SU-DHL-6 (cell line): Measurements from ENCODE around the gene FETUB.

ENCODE experiments used
- EZH2phosphoT487 ChIP-seq: fragments of 200-600 bp; sonication (generic), shearing (Covaris generic); conservative IDR thresholded peaks from 2 replicates; pipeline ENCODE4 v1.6.1; 2018; ENCODE audit warnings: mild to moderate bottlenecking, antibody characterized with exemption, low read length, moderate library complexity, mixed read lengths
- TF ChIP-seq, protein P1 (sequence below): fragments of 200-600 bp; sonication (generic); IDR thresholded peaks from one replicate; pipeline ENCODE4 v1.5.1; 2017; ENCODE audit warnings: antibody characterized with exemption, mild to moderate bottlenecking, low read length, moderate library complexity; ENCODE audit not compliant: insufficient read depth, poor library complexity, severe bottlenecking

DNA sequence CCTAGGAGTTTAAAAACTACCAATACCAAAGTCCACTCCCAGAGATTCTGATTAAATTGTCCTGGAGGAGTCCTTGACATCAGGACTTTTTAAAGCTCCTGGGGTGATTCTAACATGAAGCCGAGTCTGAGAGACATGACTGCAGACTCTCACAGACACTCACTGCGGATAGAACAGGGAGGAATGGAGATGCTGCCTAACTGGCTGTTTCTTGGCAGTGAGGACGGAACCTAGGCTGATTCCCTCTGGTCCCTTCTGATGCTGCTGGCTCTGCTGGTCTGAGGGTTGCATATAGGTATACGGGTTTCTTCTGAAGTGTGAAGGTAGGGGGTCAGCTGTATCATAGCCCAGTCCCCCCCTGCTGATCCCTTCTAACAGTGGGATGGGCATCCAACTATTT lies 24.3 kb downstream of the FETUB start:
- TF ChIP-seq, protein P1, sequence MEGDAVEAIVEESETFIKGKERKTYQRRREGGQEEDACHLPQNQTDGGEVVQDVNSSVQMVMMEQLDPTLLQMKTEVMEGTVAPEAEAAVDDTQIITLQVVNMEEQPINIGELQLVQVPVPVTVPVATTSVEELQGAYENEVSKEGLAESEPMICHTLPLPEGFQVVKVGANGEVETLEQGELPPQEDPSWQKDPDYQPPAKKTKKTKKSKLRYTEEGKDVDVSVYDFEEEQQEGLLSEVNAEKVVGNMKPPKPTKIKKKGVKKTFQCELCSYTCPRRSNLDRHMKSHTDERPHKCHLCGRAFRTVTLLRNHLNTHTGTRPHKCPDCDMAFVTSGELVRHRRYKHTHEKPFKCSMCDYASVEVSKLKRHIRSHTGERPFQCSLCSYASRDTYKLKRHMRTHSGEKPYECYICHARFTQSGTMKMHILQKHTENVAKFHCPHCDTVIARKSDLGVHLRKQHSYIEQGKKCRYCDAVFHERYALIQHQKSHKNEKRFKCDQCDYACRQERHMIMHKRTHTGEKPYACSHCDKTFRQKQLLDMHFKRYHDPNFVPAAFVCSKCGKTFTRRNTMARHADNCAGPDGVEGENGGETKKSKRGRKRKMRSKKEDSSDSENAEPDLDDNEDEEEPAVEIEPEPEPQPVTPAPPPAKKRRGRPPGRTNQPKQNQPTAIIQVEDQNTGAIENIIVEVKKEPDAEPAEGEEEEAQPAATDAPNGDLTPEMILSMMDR: no peak
- no peak for TF ChIP-seq EZH2phosphoT487
